HG03175 (cell line): ENCODE measurements around the gene TLR5.
"Not testable (repeated sequence)": the region's sequence is repeated elsewhere in the genome, so short reads cannot be mapped to it uniquely, and the experiment has no call there.

Experiments
- ATAC-seq: cut with Tn5 transposase; IDR thresholded peaks from one replicate; pipeline ENCODE4 v1.9.1; 2021; ENCODE audit warnings: mild to moderate bottlenecking, moderate library complexity; ENCODE audit not compliant: unreplicated experiment

Gene TLR5

GRCh38 chr1:223142795-223143536, at the start of gene TLR5:
Gene TLR5, minus strand, starts transcription at chr1:223143248. Its CDS starts 30,217 bp downstream, at chr1:223113031.
- ATAC-seq, result peak; percentile 85

- ATAC-seq, result peak; percentile 67
These were observed 47.1 kb upstream of the TLR5 start for GRCh38 chr1:223189903-223190724.

- ATAC-seq, result no peak
These were observed 46.5 kb upstream of the TLR5 start for GRCh38 chr1:223189525-223189902.

- no peak for ATAC-seq
These were observed 45.7 kb upstream of the TLR5 start for GRCh38 chr1:223188618-223189356.

- no peak for ATAC-seq
These were observed 43.8 kb upstream of the TLR5 start for GRCh38 chr1:223186800-223187199.

- ATAC-seq, result no peak
These were observed 40.3 kb upstream of the TLR5 start for GRCh38 chr1:223183268-223183862.

GRCh38 chr1:223180731-223181321, 37.8 kb upstream of the TLR5 start:
- no peak for ATAC-seq

GRCh38 chr1:223179786-223180185, 36.7 kb upstream of the TLR5 start:
- ATAC-seq, result no peak

GRCh38 chr1:223179280-223179679, 36.2 kb upstream of the TLR5 start:
- no peak for ATAC-seq

- no peak for ATAC-seq
These were observed 34.6 kb upstream of the TLR5 start for GRCh38 chr1:223177681-223178080.

GRCh38 chr1:223176437-223176836, 33.4 kb upstream of the TLR5 start:
- no peak for ATAC-seq

- no peak for ATAC-seq
These were observed 32.6 kb upstream of the TLR5 start for GRCh38 chr1:223175633-223176032.

GRCh38 chr1:223175032-223175431, 32.0 kb upstream of the TLR5 start:
- no peak for ATAC-seq

- ATAC-seq, result not testable (repeated sequence)
These were observed 26.4 kb upstream of the TLR5 start for GRCh38 chr1:223169458-223169857.

- no peak for ATAC-seq
These were observed 18.3 kb upstream of the TLR5 start for GRCh38 chr1:223161321-223161720.

- ATAC-seq, result no peak
These were observed 13.3 kb upstream of the TLR5 start for GRCh38 chr1:223156343-223156742.

- ATAC-seq, result no peak
These were observed 12.1 kb upstream of the TLR5 start for GRCh38 chr1:223155153-223155552.

GRCh38 chr1:223153177-223154119, 10.4 kb upstream of the TLR5 start:
- ATAC-seq, result no peak

GRCh38 chr1:223152399-223152798, 9.4 kb upstream of the TLR5 start:
- no peak for ATAC-seq

- ATAC-seq, result no peak
These were observed 7.4 kb upstream of the TLR5 start for GRCh38 chr1:223150443-223150842.
